ENCODE results near the gene HOXC10.

Gene HOXC10

GRCh38 chr12:54007538-54008259 is 22.8 kb downstream of the HOXC10 start:
- DNase-seq, result no peak
- in situ Hi-C loops (cut with HindIII; ENCODE audit: low pct_ligation_motif_present, low pct_unique_long_range_greater_than_20kb, low sequenced_read_pairs), result no loop called here

GRCh38 chr12:54008260-54008552 is 23.3 kb downstream of the HOXC10 start:
- in situ Hi-C loops (cut with HindIII; ENCODE audit: low pct_ligation_motif_present, low pct_unique_long_range_greater_than_20kb, low sequenced_read_pairs), result no loop called here
- DNase-seq, result no peak

GRCh38 chr12:54009171-54010052 is 24.5 kb downstream of the HOXC10 start:
- DNase-seq, result peak; percentile 37
- in situ Hi-C loops (cut with HindIII; ENCODE audit: low pct_ligation_motif_present, low pct_unique_long_range_greater_than_20kb, low sequenced_read_pairs), result no loop called here

- in situ Hi-C loops (cut with HindIII; ENCODE audit: low pct_ligation_motif_present, low pct_unique_long_range_greater_than_20kb, low sequenced_read_pairs), result no loop called here
- DNase-seq, result no peak
Measured at GRCh38 chr12:54010053-54010971, 25.4 kb downstream of the HOXC10 start.

GRCh38 chr12:54010972-54011664 is 26.2 kb downstream of the HOXC10 start:
- no peak for DNase-seq
- in situ Hi-C loops (cut with HindIII; ENCODE audit: low pct_ligation_motif_present, low pct_unique_long_range_greater_than_20kb, low sequenced_read_pairs), result no loop called here

- no peak for DNase-seq
- in situ Hi-C loops (cut with HindIII; ENCODE audit: low pct_ligation_motif_present, low pct_unique_long_range_greater_than_20kb, low sequenced_read_pairs), result no loop called here
Measured at GRCh38 chr12:54011665-54012532, 27.0 kb downstream of the HOXC10 start.

- DNase-seq, result peak; percentile 19
- in situ Hi-C loops (cut with HindIII; ENCODE audit: low pct_ligation_motif_present, low pct_unique_long_range_greater_than_20kb, low sequenced_read_pairs), result no loop called here
Measured at GRCh38 chr12:54012631-54013409, 27.9 kb downstream of the HOXC10 start.

- in situ Hi-C loops (cut with HindIII; ENCODE audit: low pct_ligation_motif_present, low pct_unique_long_range_greater_than_20kb, low sequenced_read_pairs), result no loop called here
- no peak for DNase-seq
Measured at GRCh38 chr12:54014377-54015017, 29.6 kb downstream of the HOXC10 start.

GRCh38 chr12:54015018-54015931 is 30.3 kb downstream of the HOXC10 start:
- in situ Hi-C loops (cut with HindIII; ENCODE audit: low pct_ligation_motif_present, low pct_unique_long_range_greater_than_20kb, low sequenced_read_pairs), result no loop called here
- DNase-seq, result no peak

GRCh38 chr12:54016051-54016450 is 31.1 kb downstream of the HOXC10 start:
- in situ Hi-C loops (cut with HindIII; ENCODE audit: low pct_ligation_motif_present, low pct_unique_long_range_greater_than_20kb, low sequenced_read_pairs), result no loop called here
- no peak for DNase-seq

GRCh38 chr12:54016478-54016964 is 31.6 kb downstream of the HOXC10 start:
- in situ Hi-C loops (cut with HindIII; ENCODE audit: low pct_ligation_motif_present, low pct_unique_long_range_greater_than_20kb, low sequenced_read_pairs), result no loop called here
- DNase-seq, result peak; percentile 94

- in situ Hi-C loops (cut with HindIII; ENCODE audit: low pct_ligation_motif_present, low pct_unique_long_range_greater_than_20kb, low sequenced_read_pairs), result no loop called here
Measured at GRCh38 chr12:54017027-54017788, 32.3 kb downstream of the HOXC10 start.

GRCh38 chr12:54017878-54018467 is 33.0 kb downstream of the HOXC10 start:
- DNase-seq, result peak; percentile 99

More at GRCh38 chr12:54017027-54017788, 32.3 kb downstream of the HOXC10 start:
- peak; percentile 85 for DNase-seq

GRCh38 chr12:54018468-54018984 is 33.6 kb downstream of the HOXC10 start:
- in situ Hi-C loops (cut with HindIII; ENCODE audit: low pct_ligation_motif_present, low pct_unique_long_range_greater_than_20kb, low sequenced_read_pairs), result no loop called here
- DNase-seq, result peak; percentile 60

More at GRCh38 chr12:54017878-54018467, 33.0 kb downstream of the HOXC10 start:
- in situ Hi-C loops (cut with HindIII; ENCODE audit: low pct_ligation_motif_present, low pct_unique_long_range_greater_than_20kb, low sequenced_read_pairs), result no loop called here
